ENCODE measurements around the gene USF3. TPM values are rescaled to one million over a fixed set of nuclear protein-coding genes. Genes with fewer than 3 reads are reported as not detected.

The USF3 gene
- total RNA-seq, 2 experiments from 2014 or later = 31.4 to 32.6 TPM

DNA sequence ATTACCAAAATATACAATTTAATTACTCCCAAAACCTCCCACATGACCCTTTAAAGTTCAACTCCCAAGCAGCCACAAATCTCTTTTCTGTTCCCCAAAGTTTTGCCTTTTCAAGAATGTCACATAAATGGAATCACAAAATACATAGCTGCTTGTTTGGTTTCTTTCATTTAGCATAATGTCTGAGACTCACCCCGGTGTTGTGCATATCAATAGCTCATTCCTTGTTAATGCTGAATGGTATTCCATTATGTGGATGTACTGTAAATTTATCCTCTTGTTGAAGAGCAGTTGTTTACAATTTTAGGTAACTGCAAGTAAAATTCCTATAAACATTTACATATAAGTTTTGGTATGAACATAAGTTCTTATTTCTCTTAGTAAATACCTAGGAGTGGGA lies 34.1 kb upstream of the USF3 start:
- H3K4me3 ChIP-seq (ENCODE audit: low read length) = no peak overlapping the region
- H3K27ac ChIP-seq (ENCODE audit: low read depth in 1 of 2, low read length in 2 of 2) = no peak overlapping the region
- intact Hi-C loops (cut with DNase I, micrococcal nuclease) = no loop called here
- ATAC-seq (ENCODE audit: poor library complexity) (no peak), DNase-seq (no peak)
- no peak overlapping the region for H3K4me3 Mint-ChIP-seq
- H3K36me3 ChIP-seq (ENCODE audit: insufficient read depth, low read length) = peaks cover 6% of the 10 kb centered on the region
- POLR2A ChIA-PET = interaction anchor here (0.9 to 1.5 kb wide), 2 partner anchors 14 to 34 kb away, joined by 3 to 4 read pairs; partner anchors contain the start of gene USF3
- no peak overlapping the region for H3K27ac Mint-ChIP-seq
- CTCF ChIA-PET = interaction anchor here (0.8 kb wide), 1 partner anchor 15 kb away, joined by 3 read pairs; no protein-coding TSS in a partner anchor
- peaks cover 3% of the 10 kb centered on the region for H3K4me1 ChIP-seq (ENCODE audit: insufficient read depth, low read length)
- H3K27me3 Mint-ChIP-seq = no peaks in the 10 kb centered on the region
- H3K9me3 Mint-ChIP-seq = no peaks in the 10 kb centered on the region
- H3K9me3 ChIP-seq (ENCODE audit: control insufficient read depth in 1 of 2, insufficient read depth in 1 of 2, low read length in 2 of 2) = no peaks in the 10 kb centered on the region
- peaks cover 33% of the 10 kb centered on the region for H3K36me3 Mint-ChIP-seq (ENCODE audit: low read depth)
- peaks cover 59% of the 10 kb centered on the region for H3K4me1 Mint-ChIP-seq (ENCODE audit: low read depth)
- TF ChIP-seq, protein P1, sequence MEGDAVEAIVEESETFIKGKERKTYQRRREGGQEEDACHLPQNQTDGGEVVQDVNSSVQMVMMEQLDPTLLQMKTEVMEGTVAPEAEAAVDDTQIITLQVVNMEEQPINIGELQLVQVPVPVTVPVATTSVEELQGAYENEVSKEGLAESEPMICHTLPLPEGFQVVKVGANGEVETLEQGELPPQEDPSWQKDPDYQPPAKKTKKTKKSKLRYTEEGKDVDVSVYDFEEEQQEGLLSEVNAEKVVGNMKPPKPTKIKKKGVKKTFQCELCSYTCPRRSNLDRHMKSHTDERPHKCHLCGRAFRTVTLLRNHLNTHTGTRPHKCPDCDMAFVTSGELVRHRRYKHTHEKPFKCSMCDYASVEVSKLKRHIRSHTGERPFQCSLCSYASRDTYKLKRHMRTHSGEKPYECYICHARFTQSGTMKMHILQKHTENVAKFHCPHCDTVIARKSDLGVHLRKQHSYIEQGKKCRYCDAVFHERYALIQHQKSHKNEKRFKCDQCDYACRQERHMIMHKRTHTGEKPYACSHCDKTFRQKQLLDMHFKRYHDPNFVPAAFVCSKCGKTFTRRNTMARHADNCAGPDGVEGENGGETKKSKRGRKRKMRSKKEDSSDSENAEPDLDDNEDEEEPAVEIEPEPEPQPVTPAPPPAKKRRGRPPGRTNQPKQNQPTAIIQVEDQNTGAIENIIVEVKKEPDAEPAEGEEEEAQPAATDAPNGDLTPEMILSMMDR (IDR thresholded peaks at IDR 0.05) = no peak
- no peaks in the 10 kb centered on the region for H3K27me3 ChIP-seq (ENCODE audit: control insufficient read depth in 1 of 2, insufficient read depth in 2 of 2, low read length in 2 of 2)

GRCh38 chr3:113728661-113729060 lies 32.2 kb upstream of the USF3 start:
- peaks cover 44% of the 10 kb centered on the region for H3K36me3 Mint-ChIP-seq (ENCODE audit: low read depth)
- no peak overlapping the region for H3K27ac ChIP-seq (ENCODE audit: low read depth in 1 of 2, low read length in 2 of 2)
- no peak overlapping the region for H3K4me3 Mint-ChIP-seq
- H3K4me1 ChIP-seq (ENCODE audit: insufficient read depth, low read length) = peaks cover 3% of the 10 kb centered on the region
- H3K27ac Mint-ChIP-seq = no peak overlapping the region
- no peak for ATAC-seq (ENCODE audit: poor library complexity)
- H3K9me3 ChIP-seq (ENCODE audit: control insufficient read depth in 1 of 2, insufficient read depth in 1 of 2, low read length in 2 of 2) = no peaks in the 10 kb centered on the region
- H3K27me3 ChIP-seq (ENCODE audit: control insufficient read depth in 1 of 2, insufficient read depth in 2 of 2, low read length in 2 of 2) = no peaks in the 10 kb centered on the region
- CTCF ChIA-PET = interaction anchor here (1.7 to 3.4 kb wide), 2 partner anchors 8 to 17 kb away, joined by 4 to 16 read pairs; no protein-coding TSS in a partner anchor
- DNase-seq = no peak
- H3K4me3 ChIP-seq (ENCODE audit: low read length) = no peak overlapping the region
- intact Hi-C loops (cut with DNase I, micrococcal nuclease) = no loop called here
- TF ChIP-seq, protein P1 (IDR thresholded peaks at IDR 0.05) = no peak
- peaks cover 11% of the 10 kb centered on the region for H3K36me3 ChIP-seq (ENCODE audit: insufficient read depth, low read length)
- H3K9me3 Mint-ChIP-seq = no peaks in the 10 kb centered on the region
- peaks cover 51% of the 10 kb centered on the region for H3K4me1 Mint-ChIP-seq (ENCODE audit: low read depth)
- H3K27me3 Mint-ChIP-seq = no peaks in the 10 kb centered on the region
- POLR2A ChIA-PET = no interaction called here

- Mint-ChIP-seq H3K9me3 (no peaks in the 10 kb centered on the region), H3K27ac (peak overlapping the region; percentile 30), H3K4me3 (no peak overlapping the region), H3K4me1 (ENCODE audit: low read depth) (peaks cover 18% of the 10 kb centered on the region), H3K27me3 (no peaks in the 10 kb centered on the region), H3K36me3 (ENCODE audit: low read depth) (peaks cover 59% of the 10 kb centered on the region)
- Histone ChIP-seq H3K27ac (ENCODE audit: low read depth in 1 of 2, low read length in 2 of 2) (no peak overlapping the region), H3K27me3 (ENCODE audit: control insufficient read depth in 1 of 2, insufficient read depth in 2 of 2, low read length in 2 of 2) (no peaks in the 10 kb centered on the region), H3K4me1 (ENCODE audit: insufficient read depth, low read length) (no peaks in the 10 kb centered on the region), H3K9me3 (ENCODE audit: control insufficient read depth in 1 of 2, insufficient read depth in 1 of 2, low read length in 2 of 2) (no peaks in the 10 kb centered on the region), H3K36me3 (ENCODE audit: insufficient read depth, low read length) (peaks cover 46% of the 10 kb centered on the region), H3K4me3 (ENCODE audit: low read length) (no peak overlapping the region)
- ChIA-PET CTCF (interaction anchor here (4.5 kb wide), 1 partner anchor 15 kb away, joined by 14 read pairs; no protein-coding TSS in a partner anchor), POLR2A (no interaction called here)
- TF ChIP-seq, protein P1 (IDR thresholded peaks at IDR 0.05) = no peak
- DNase-seq (no peak), ATAC-seq (ENCODE audit: poor library complexity) (no peak)
- intact Hi-C loops (cut with DNase I, micrococcal nuclease) = no loop called here
Measured at GRCh38 chr3:113721636-113722035, 25.2 kb upstream of the USF3 start.

Data from CD4-positive, alpha-beta T cell (primary cell).